Fibroblast of pulmonary artery (primary cell): ENCODE results near the gene CACNA1C.
A peak's percentile ranks its signal among the peaks of the same experiment; 100 is the strongest.

Source experiments
- DNase-seq: peaks from one replicate; pipeline ENCODE4 v3.0.0-alpha.2; 2010; ENCODE audit warnings: low read depth
- H3K4me3 ChIP-seq: replicated peaks from 2 replicates; pipeline ENCODE4 v1.5.1; 2011; ENCODE audit warnings: low read depth, mild to moderate bottlenecking, control low read depth, low read length, moderate library complexity
- CTCF ChIP-seq: IDR thresholded peaks from 2 replicates; pipeline ENCODE4 v1.5.1; 2011; ENCODE audit warnings: mild to moderate bottlenecking, control low read depth, low read length, inconsistent platforms; ENCODE audit errors: missing control alignments

CACNA1C gene

DNA sequence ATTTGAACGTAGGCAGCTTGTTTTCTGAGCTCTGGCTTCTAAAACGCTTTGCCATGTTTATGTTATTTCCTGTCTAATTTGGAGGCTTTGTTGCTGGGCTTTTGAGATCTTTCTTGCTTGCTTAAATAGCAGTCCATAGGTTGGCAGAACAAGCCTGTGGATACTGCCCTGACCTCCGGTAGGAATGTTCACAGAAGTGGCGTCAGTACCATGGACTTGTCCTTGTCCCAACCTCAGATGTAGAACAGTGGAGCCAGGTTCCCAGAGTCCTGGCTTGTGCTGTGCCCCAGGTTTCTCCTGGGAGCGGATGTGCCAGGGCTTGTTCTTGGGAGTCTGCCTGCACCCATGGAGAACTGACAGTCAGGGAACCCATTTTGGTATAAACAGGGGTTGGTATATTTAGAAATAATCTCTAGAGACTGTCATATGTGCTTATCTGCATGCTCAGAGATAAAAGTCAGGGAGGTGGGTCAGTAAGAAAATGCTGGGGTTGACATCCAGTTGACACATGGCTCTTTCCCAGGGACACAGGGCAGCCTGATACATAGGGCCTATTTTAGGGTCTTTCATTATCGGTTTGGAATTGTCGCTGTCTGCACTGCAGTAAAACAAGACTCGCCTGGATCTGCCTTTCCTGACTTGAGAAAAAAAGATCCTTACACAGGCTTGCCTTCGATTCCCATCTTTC is 22.9 kb downstream of the CACNA1C start:
- no peak for DNase-seq
- no peak for TF ChIP-seq CTCF
- no peak overlapping the region for H3K4me3 ChIP-seq

DNA sequence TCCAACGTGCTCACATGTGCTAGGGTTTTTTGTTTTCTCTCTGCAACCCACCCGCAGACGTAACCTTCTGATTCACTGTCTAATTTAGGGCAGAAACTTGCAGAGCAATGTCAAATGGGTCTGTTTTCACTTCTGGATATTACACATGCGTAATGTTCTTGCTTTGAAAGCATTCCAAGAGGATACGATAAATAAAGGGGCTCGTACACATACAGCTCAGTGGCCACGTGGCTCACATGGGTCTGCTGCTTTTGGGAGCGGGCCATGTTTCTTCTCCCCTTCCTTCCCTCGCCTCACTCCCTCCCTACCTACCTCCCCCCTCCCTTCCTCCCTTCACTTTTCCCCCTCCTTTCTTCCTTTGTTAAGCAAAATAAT is 23.4 kb downstream of the CACNA1C start:
- H3K4me3 ChIP-seq: no peak overlapping the region
- DNase-seq: peak; percentile 41
- no peak for TF ChIP-seq CTCF

- no peak overlapping the region for H3K4me3 ChIP-seq
- TF ChIP-seq CTCF: no peak
- no peak for DNase-seq
Measured at GRCh38 chr12:2076728-2077127, 23.9 kb downstream of the CACNA1C start.

DNA sequence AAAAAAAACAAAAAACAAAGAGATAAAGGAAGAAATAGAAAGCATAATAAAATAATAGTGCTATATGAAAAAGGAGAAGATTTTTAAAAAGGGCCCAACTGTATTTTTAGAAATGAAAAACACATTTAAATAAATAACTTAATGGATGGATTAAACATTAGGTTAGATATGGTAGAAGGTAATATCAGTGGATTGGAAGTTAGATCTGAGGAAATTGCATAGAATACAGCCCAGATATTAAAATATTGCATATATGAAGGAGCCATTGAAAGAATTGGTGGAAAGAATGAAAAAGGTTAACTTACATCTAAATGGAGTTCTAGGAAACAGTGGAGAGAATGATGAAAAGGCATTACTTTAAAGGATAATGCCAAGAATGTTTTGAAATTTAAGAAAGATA is 27.8 kb downstream of the CACNA1C start:
- no peak for TF ChIP-seq CTCF
- no peak for DNase-seq
- no peak overlapping the region for H3K4me3 ChIP-seq

- no peak for DNase-seq
- no peak overlapping the region for H3K4me3 ChIP-seq
- TF ChIP-seq CTCF: no peak
Measured at GRCh38 chr12:2082321-2082720, 29.5 kb downstream of the CACNA1C start.

- no peak for TF ChIP-seq CTCF
- H3K4me3 ChIP-seq: no peak overlapping the region
- DNase-seq: no peak
Measured at GRCh38 chr12:2083008-2083407, 30.2 kb downstream of the CACNA1C start.

GRCh38 chr12:2083561-2083960 is 30.8 kb downstream of the CACNA1C start:
- TF ChIP-seq CTCF: no peak
- DNase-seq: no peak
- no peak overlapping the region for H3K4me3 ChIP-seq
